IMR-90 (cell line): ENCODE results near the gene FAM186B. TPM values are rescaled to one million over a fixed set of nuclear protein-coding genes. Genes with fewer than 3 reads are reported as not detected.
"Not testable (repeated sequence)": the region's sequence is repeated elsewhere in the genome, so short reads cannot be mapped to it uniquely, and the experiment has no call there.

Experiments
- ATAC-seq: fragments of 200-7000 bp; cut with Tn5 transposase; 2 replicates; pipeline ENCODE4 v1.9.1; 2020; ENCODE audit warnings: low read depth, mild to moderate bottlenecking, moderate library complexity
- BruUV-seq: library from RNA; stranded (reverse); fragments of 400-500 nt; replicated peaks from 2 replicates; lab custom pipeline; 2021; lab: Mats Ljungman, UMichigan
- CTCF ChIA-PET: fragments of 300-600 bp; formaldehyde crosslinking; extraction: SDS; loops from one replicate; lab custom pipeline; 2021; ENCODE audit warnings: antibody characterized with exemption; lab: Yijun Ruan, JAX
- POLR2A ChIA-PET: fragments of 300-600 bp; sonication (Branson Sonifier 250); formaldehyde crosslinking; loops from one replicate; lab custom pipeline; 2022; ENCODE audit warnings: antibody characterized with exemption; ENCODE audit not compliant: unreplicated experiment; lab: Charles Lee
- DNase-seq: peaks from one replicate; pipeline ENCODE4 v3.0.0; 2013
- H2AFZ ChIP-seq: replicated peaks from 2 replicates; pipeline ENCODE3; 2013; ENCODE audit warnings: low read length, mild to moderate bottlenecking; ENCODE audit not compliant: poor library complexity
- H2AK5ac ChIP-seq: 2 replicates; pipeline ENCODE4 v1.6.1; 2013; ENCODE audit warnings: low read depth, low read length, inconsistent platforms
- H2AK9ac ChIP-seq: replicated peaks from 2 replicates; pipeline ENCODE3; 2013; ENCODE audit warnings: mild to moderate bottlenecking, low read depth, low read length, moderate library complexity; ENCODE audit not compliant: poor library complexity
- H2BK120ac ChIP-seq: 2 replicates; pipeline ENCODE4 v1.6.1; 2013; ENCODE audit warnings: low read depth, low read length, inconsistent platforms
- H2BK15ac ChIP-seq: 3 replicates; pipeline ENCODE4 v1.6.1; 2013; ENCODE audit warnings: low read depth, low read length, inconsistent platforms
- H2BK20ac ChIP-seq: 2 replicates; pipeline ENCODE4 v1.6.1; 2013; ENCODE audit warnings: low read depth, mild to moderate bottlenecking, inconsistent platforms, low read length, moderate library complexity
- H2BK5ac ChIP-seq: 2 replicates; pipeline ENCODE4 v1.6.1; 2013; ENCODE audit warnings: mild to moderate bottlenecking, low read depth, low read length, inconsistent platforms; ENCODE audit not compliant: poor library complexity, severe bottlenecking
- H3K14ac ChIP-seq: replicated peaks from 2 replicates; pipeline ENCODE4 v1.6.1; 2013; ENCODE audit warnings: low read depth, low read length, inconsistent platforms
- H3K18ac ChIP-seq: 2 replicates; pipeline ENCODE4 v1.6.1; 2013; ENCODE audit warnings: low read depth, low read length, control low read depth
- H3K23ac ChIP-seq: 2 replicates; pipeline ENCODE4 v1.6.1; 2013; ENCODE audit warnings: low read depth, low read length, inconsistent platforms
- H3K27ac ChIP-seq: 2 replicates; pipeline ENCODE4 v1.5.1; 2013; ENCODE audit warnings: mild to moderate bottlenecking, control low read depth, low read length; ENCODE audit not compliant: insufficient read depth
- H3K27me3 ChIP-seq: 2 replicates; pipeline ENCODE4 v1.6.1; 2013; ENCODE audit warnings: low read length; ENCODE audit not compliant: control insufficient read depth, insufficient read depth
- H3K36me3 ChIP-seq: 2 replicates; pipeline ENCODE4 v1.6.1; 2013; ENCODE audit warnings: low read length, mixed read lengths; ENCODE audit not compliant: control insufficient read depth, insufficient read depth
- H3K4ac ChIP-seq: 2 replicates; pipeline ENCODE4 v1.6.1; 2013; ENCODE audit warnings: low read depth, low read length, inconsistent platforms
- H3K4me1 ChIP-seq: 2 replicates; pipeline ENCODE4 v1.6.1; 2013; ENCODE audit warnings: low read length, mixed read lengths; ENCODE audit not compliant: control insufficient read depth, insufficient read depth
- H3K4me2 ChIP-seq: 2 replicates; pipeline ENCODE4 v1.6.1; 2013; ENCODE audit warnings: low read depth, mild to moderate bottlenecking, control low read depth, low read length, moderate library complexity
- H3K4me3 ChIP-seq: 2 replicates; pipeline ENCODE4 v1.5.1; 2013; ENCODE audit warnings: low read depth, mild to moderate bottlenecking, control low read depth, low read length, moderate library complexity; ENCODE audit not compliant: insufficient read depth
- H3K56ac ChIP-seq: 2 replicates; pipeline ENCODE4 v1.6.1; 2013; ENCODE audit warnings: low read length, inconsistent platforms; ENCODE audit not compliant: insufficient read depth; ENCODE audit errors: extremely low read depth
- H3K79me1 ChIP-seq, 2 experiments: 2 replicates each; pipeline ENCODE4 v1.6.1; 2013; ENCODE audit warnings: low read length in 2 of 2, inconsistent platforms in 1 of 2, low read depth in 1 of 2
- H3K9ac ChIP-seq: 2 replicates; pipeline ENCODE4 v1.6.1; 2013; ENCODE audit warnings: low read depth, low read length, control low read depth
- H3K9me1 ChIP-seq: 2 replicates; pipeline ENCODE4 v1.6.1; 2013; ENCODE audit warnings: low read length, inconsistent platforms; ENCODE audit not compliant: insufficient read depth
- H3K9me3 ChIP-seq: 2 replicates; pipeline ENCODE4 v1.6.1; 2013; ENCODE audit warnings: low read length; ENCODE audit not compliant: control insufficient read depth, insufficient read depth
- H4K20me1 ChIP-seq: 2 replicates; pipeline ENCODE4 v1.6.1; 2013; ENCODE audit warnings: low read length, inconsistent platforms; ENCODE audit not compliant: insufficient read depth
- H4K5ac ChIP-seq: 2 replicates; pipeline ENCODE4 v1.6.1; 2013; ENCODE audit warnings: mild to moderate bottlenecking, low read depth, low read length, control low read depth
- H4K8ac ChIP-seq, 2 experiments: 2 replicates each; pipeline ENCODE4 v1.6.1; 2013; ENCODE audit warnings: low read depth in 2 of 2, low read length in 2 of 2, control low read depth in 1 of 2, inconsistent platforms in 1 of 2
- H4K91ac ChIP-seq: 2 replicates; pipeline ENCODE4 v1.6.1; 2013; ENCODE audit warnings: low read depth, low read length, inconsistent platforms; ENCODE audit not compliant: insufficient read depth
- CHD1 ChIP-seq: IDR thresholded peaks from 2 replicates; pipeline ENCODE4 v1.6.1; 2012; ENCODE audit warnings: low read depth, low read length, improper control_type of control experiment
- WGBS, 2 experiments: methylation state at CpG; one replicate each; pipeline versions ENCODE4 v1.1.5 to v1.1.7; 2013; ENCODE audit warnings: missing lambda C conversion rate in 2 of 2; ENCODE audit not compliant: insufficient read length in 1 of 2; ENCODE audit errors: extremely low coverage in 2 of 2; 5-methylcytosine and 5-hydroxymethylcytosine counted together
- dilution Hi-C: fragments of 300-500 bp; cut with HindIII; formaldehyde crosslinking; loops from one replicate; pipeline ENCODE4 v1.14.3; 2018; ENCODE audit warnings: low sequenced_read_pairs; ENCODE audit not compliant: unreplicated experiment
- in situ Hi-C: fragments of 300-500 bp; cut with MboI; formaldehyde crosslinking; loops from 3 replicates; pipeline ENCODE4 v1.14.3; 2019; ENCODE audit warnings: low sequenced_read_pairs, inconsistent platforms, mixed read lengths
- intact Hi-C: fragments of 100-400 bp; cut with micrococcal nuclease; formaldehyde crosslinking; loops from 2 replicates; pipeline ENCODE4 v1.10.0; 2022
- polyA plus RNA-seq, 3 experiments: library from polyadenylated mRNA; depleted of rRNA; stranded (reverse); fragments of >200 nt; gene quantifications; 2 replicates each; pipeline ENCODE4 v1.2.3, GENCODE V29; 2012; ENCODE audit warnings: low replicate concordance in 1 of 3
- total RNA-seq: library from RNA; depleted of rRNA; stranded (reverse); fragments of >200 nt; gene quantifications from 2 replicates; pipeline ENCODE4 v1.2.3, GENCODE V29; 2012

Gene FAM186B
- total and polyA plus RNA-seq, 2 of the 4 experiments (the other 2 are of a cell fraction) = 0.10 to 0.18 TPM

DNA sequence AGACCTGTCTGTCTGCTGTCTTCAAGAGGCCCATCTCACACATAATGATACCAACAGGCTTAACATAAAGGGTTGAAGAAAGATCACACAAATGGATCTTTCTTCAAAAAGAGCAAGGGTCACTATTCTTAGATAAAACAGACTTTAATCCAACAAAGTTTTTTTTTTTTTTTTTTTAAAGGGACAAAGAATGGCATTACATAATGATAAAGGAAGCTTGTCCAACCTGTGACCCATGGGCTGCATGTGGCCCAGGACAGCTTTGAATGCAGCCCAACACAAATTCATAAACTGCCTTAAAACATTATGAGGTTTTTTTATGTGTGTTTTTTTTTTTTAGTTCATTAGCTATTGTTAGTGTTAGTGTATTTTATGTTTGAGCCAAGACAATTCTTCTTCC lies 6.8 kb upstream of the FAM186B start:
- no peaks in the 10 kb centered on the region for H3K79me1 ChIP-seq
- no peak overlapping the region for H3K18ac ChIP-seq
- H2BK120ac ChIP-seq = no peak overlapping the region
- dilution Hi-C loops (no loop called here), intact Hi-C loops (no loop called here), in situ Hi-C loops (no loop called here)
- H2AFZ ChIP-seq = no peak overlapping the region
- no peak for TF ChIP-seq CHD1
- CTCF ChIA-PET = no interaction called here
- POLR2A ChIA-PET = no interaction called here
- H4K91ac ChIP-seq = no peak overlapping the region
- no peak overlapping the region for H3K4me3 ChIP-seq
- no peaks in the 10 kb centered on the region for H3K9me1 ChIP-seq
- no peak overlapping the region for H2AK9ac ChIP-seq
- BruUV-seq = no TSS peak
- H2BK5ac ChIP-seq = no peak overlapping the region
- no peaks in the 10 kb centered on the region for H4K20me1 ChIP-seq
- ATAC-seq (no peak), DNase-seq (no peak)
- H2BK20ac ChIP-seq = no peak overlapping the region
- no peak overlapping the region for H3K56ac ChIP-seq
- no peak overlapping the region for H3K27ac ChIP-seq
- no peaks in the 10 kb centered on the region for H3K36me3 ChIP-seq
- no peak overlapping the region for H4K8ac ChIP-seq
- H4K5ac ChIP-seq = no peak overlapping the region
- H3K4me2 ChIP-seq = no peak overlapping the region
- no peak overlapping the region for H2AK5ac ChIP-seq
- H3K4ac ChIP-seq = no peak overlapping the region
- no peaks in the 10 kb centered on the region for H3K27me3 ChIP-seq
- H3K9ac ChIP-seq = no peak overlapping the region
- H3K23ac ChIP-seq = no peak overlapping the region
- no peak overlapping the region for H3K14ac ChIP-seq
- H3K9me3 ChIP-seq = peaks cover 2% of the 10 kb centered on the region; the same call in 1 of the 2 replicates
- no peaks in the 10 kb centered on the region for H3K4me1 ChIP-seq
- H2BK15ac ChIP-seq = no peak overlapping the region

DNA sequence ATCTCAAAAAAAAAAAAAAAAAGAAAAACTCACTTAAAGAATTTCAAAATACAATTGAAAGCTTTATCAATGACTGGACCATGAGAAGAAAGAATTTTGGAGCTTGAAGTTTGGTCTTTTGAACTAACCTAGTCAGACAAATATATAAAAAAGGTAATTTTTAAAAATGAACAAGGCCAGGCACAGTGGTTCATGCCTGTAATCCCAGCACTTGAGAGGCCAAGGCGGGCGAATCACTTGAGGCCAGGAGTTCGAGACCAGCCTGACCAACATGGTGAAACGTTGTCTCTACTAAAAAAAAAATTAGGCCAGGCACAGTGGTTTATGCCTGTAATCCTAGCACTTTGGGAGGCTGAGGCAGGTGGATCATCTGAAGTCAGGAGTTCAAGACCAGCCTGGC lies 5.3 kb upstream of the FAM186B start:
- H2BK120ac ChIP-seq, H3K4me1 ChIP-seq, H2AK9ac ChIP-seq, H4K91ac ChIP-seq, H3K9me3 ChIP-seq, H3K56ac ChIP-seq, in situ Hi-C loops, H4K5ac ChIP-seq, H3K27me3 ChIP-seq, H3K9ac ChIP-seq, H2BK15ac ChIP-seq, H4K20me1 ChIP-seq, H4K8ac ChIP-seq, H3K23ac ChIP-seq, H2BK5ac ChIP-seq, ATAC-seq, DNase-seq, CTCF ChIA-PET, POLR2A ChIA-PET, H3K27ac ChIP-seq, H3K36me3 ChIP-seq, H3K18ac ChIP-seq, intact Hi-C loops, H3K4ac ChIP-seq, H3K4me3 ChIP-seq, H3K79me1 ChIP-seq, H3K14ac ChIP-seq, H2AFZ ChIP-seq, BruUV-seq, H3K4me2 ChIP-seq, H2BK20ac ChIP-seq, H3K9me1 ChIP-seq, dilution Hi-C loops, H2AK5ac ChIP-seq: not testable (repeated sequence)
- WGBS, 2 experiments = 100% methylated on average over 1 of the region's 4 CpGs; no CpG with 5 or more reads in 1 of the 2 experiments
